Measurements from ENCODE around the gene MLST8.
"Not testable (repeated sequence)": the region's sequence is repeated elsewhere in the genome, so short reads cannot be mapped to it uniquely, and the experiment has no call there.

The MLST8 gene

GRCh38 chr16:2233872-2234812 is 28.9 kb downstream of the MLST8 start:
- DNase-seq = peak; percentile 44

- DNase-seq = no peak
Observed at GRCh38 chr16:2234813-2235170, 29.5 kb downstream of the MLST8 start.

GRCh38 chr16:2235234-2235651 is 30.0 kb downstream of the MLST8 start:
- DNase-seq = no peak

GRCh38 chr16:2235695-2236336 is 30.6 kb downstream of the MLST8 start:
- no peak for DNase-seq

- DNase-seq = peak; percentile 30
Observed at GRCh38 chr16:2236337-2237101, 31.3 kb downstream of the MLST8 start, which contains the start of gene DNASE1L2. TSS of gene DNASE1L2 (plus strand) at chr16:2236444. CDS start at chr16:2236817, 373 bp downstream.

GRCh38 chr16:2237102-2237482 is 31.8 kb downstream of the MLST8 start:
- DNase-seq = no peak

- DNase-seq = peak; percentile 50
Observed at GRCh38 chr16:2237493-2238149, 32.4 kb downstream of the MLST8 start.

GRCh38 chr16:2238150-2238837 is 33.0 kb downstream of the MLST8 start:
- peak; percentile 28 for DNase-seq

- DNase-seq = peak; percentile 42
Observed at GRCh38 chr16:2238838-2239675, 33.8 kb downstream of the MLST8 start.

GRCh38 chr16:2240331-2240730 is 35.1 kb downstream of the MLST8 start:
- DNase-seq = not testable (repeated sequence)

- no peak for DNase-seq
Observed at GRCh38 chr16:2242598-2242997, 37.3 kb downstream of the MLST8 start.

- DNase-seq = no peak
Observed at GRCh38 chr16:2243031-2243528, 37.8 kb downstream of the MLST8 start.

- no peak for DNase-seq
Observed at GRCh38 chr16:2243781-2244180, 38.5 kb downstream of the MLST8 start.

GRCh38 chr16:2244301-2244700 is 39.0 kb downstream of the MLST8 start:
- DNase-seq = no peak

- no peak for DNase-seq
Observed at GRCh38 chr16:2244926-2245795, 39.9 kb downstream of the MLST8 start.

- no peak for DNase-seq
Observed at GRCh38 chr16:2246301-2246885, 41.1 kb downstream of the MLST8 start.

- DNase-seq = peak; percentile 68
Observed at GRCh38 chr16:2250652-2251295, 45.5 kb downstream of the MLST8 start.

GRCh38 chr16:2251296-2252111 is 46.2 kb downstream of the MLST8 start, which contains the start of gene ECI1:
TSS of gene ECI1 (minus strand) at chr16:2251587. CDS start at chr16:2251566, 21 bp downstream.
- peak; percentile 97 for DNase-seq
